Hepatocyte (in vitro differentiated cells): ENCODE results near the gene LSM12.

ENCODE experiments used
- EZH2 ChIP-seq: fragments of 200-600 bp; sonication (generic); IDR thresholded peaks from 2 replicates; pipeline ENCODE4 v1.6.1; 2016; ENCODE audit warnings: antibody characterized with exemption, mild to moderate bottlenecking, borderline replicate concordance
- EZH2phosphoT487 ChIP-seq: fragments of 200-600 bp; sonication (generic); IDR thresholded peaks from one replicate; pipeline ENCODE4 v1.6.1; 2018; ENCODE audit warnings: antibody characterized with exemption, mild to moderate bottlenecking, low read depth, moderate library complexity; ENCODE audit not compliant: unreplicated experiment, severe bottlenecking
- TF ChIP-seq, protein P1 (sequence below): fragments of 200-600 bp; sonication (generic); IDR thresholded peaks from 2 replicates; pipeline ENCODE4 v1.5.1; 2016; ENCODE audit warnings: antibody characterized with exemption, mild to moderate bottlenecking; ENCODE audit not compliant: poor library complexity

DNA sequence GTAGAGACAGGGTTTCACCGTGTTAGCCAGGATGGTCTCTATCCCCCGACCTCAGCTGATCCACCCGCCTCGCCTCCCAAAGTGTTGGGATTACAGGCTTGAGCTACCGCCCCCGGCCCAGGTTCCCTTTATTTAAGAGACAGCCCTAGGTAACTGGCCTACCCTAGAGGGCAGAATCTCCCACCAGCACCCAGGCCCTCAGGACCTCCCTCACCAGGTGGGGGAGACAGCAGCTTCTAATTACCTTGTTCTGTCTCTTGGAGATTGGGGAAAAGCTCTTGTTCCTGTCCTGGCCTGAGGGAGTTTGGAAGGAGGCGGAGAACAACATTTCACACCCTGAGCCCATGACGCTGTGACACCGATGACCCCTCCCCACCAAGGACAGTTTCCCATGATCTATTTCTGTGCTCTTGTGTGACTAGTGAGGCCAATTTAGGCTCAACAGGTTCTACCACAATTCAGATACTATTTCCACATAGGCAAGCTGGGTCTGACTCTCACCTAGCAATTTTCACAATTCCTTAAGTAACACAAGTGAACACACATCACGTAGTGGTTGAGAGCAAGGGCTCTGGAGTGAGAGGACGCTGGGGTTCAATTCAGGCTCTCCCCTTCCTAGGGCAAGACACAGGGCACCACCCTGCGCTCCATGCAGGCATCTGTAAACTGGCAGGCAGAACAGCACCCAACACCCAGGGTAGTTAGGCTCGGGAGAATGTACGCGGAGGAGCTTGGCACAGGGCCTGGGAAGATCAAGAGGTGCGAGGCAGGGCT, 36.6 kb upstream of the LSM12 start:
- TF ChIP-seq EZH2 = no peak
- TF ChIP-seq, protein P1, sequence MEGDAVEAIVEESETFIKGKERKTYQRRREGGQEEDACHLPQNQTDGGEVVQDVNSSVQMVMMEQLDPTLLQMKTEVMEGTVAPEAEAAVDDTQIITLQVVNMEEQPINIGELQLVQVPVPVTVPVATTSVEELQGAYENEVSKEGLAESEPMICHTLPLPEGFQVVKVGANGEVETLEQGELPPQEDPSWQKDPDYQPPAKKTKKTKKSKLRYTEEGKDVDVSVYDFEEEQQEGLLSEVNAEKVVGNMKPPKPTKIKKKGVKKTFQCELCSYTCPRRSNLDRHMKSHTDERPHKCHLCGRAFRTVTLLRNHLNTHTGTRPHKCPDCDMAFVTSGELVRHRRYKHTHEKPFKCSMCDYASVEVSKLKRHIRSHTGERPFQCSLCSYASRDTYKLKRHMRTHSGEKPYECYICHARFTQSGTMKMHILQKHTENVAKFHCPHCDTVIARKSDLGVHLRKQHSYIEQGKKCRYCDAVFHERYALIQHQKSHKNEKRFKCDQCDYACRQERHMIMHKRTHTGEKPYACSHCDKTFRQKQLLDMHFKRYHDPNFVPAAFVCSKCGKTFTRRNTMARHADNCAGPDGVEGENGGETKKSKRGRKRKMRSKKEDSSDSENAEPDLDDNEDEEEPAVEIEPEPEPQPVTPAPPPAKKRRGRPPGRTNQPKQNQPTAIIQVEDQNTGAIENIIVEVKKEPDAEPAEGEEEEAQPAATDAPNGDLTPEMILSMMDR = no peak
- no peak for TF ChIP-seq EZH2phosphoT487
